ENCODE data around the gene NIBAN1.
"Not testable (repeated sequence)": the region's sequence is repeated elsewhere in the genome, so short reads cannot be mapped to it uniquely, and the experiment has no call there.

Gene NIBAN1

GRCh38 chr1:184972315-184973055 lies 1.8 kb downstream of the NIBAN1 start:
- no peak for DNase-seq

- DNase-seq: no peak
These were observed 2.6 kb downstream of the NIBAN1 start for GRCh38 chr1:184971522-184972265.

- no peak for DNase-seq
These were observed 3.6 kb downstream of the NIBAN1 start for GRCh38 chr1:184970691-184971161.

GRCh38 chr1:184966989-184967388 lies 7.3 kb downstream of the NIBAN1 start:
- DNase-seq: no peak

GRCh38 chr1:184965944-184966860 lies 8.1 kb downstream of the NIBAN1 start:
- no peak for DNase-seq

- DNase-seq: no peak
These were observed 8.9 kb downstream of the NIBAN1 start for GRCh38 chr1:184965439-184965838.

GRCh38 chr1:184959626-184960025 lies 14.7 kb downstream of the NIBAN1 start:
- no peak for DNase-seq

GRCh38 chr1:184958554-184959353 lies 15.6 kb downstream of the NIBAN1 start:
- DNase-seq: no peak

- DNase-seq: not testable (repeated sequence)
These were observed 16.4 kb downstream of the NIBAN1 start for GRCh38 chr1:184957901-184958300.

GRCh38 chr1:184956999-184957700 lies 17.2 kb downstream of the NIBAN1 start:
- DNase-seq: no peak

GRCh38 chr1:184954232-184954995 lies 19.9 kb downstream of the NIBAN1 start:
- no peak for DNase-seq

GRCh38 chr1:184953600-184954219 lies 20.6 kb downstream of the NIBAN1 start:
- no peak for DNase-seq

- DNase-seq: no peak
These were observed 21.9 kb downstream of the NIBAN1 start for GRCh38 chr1:184952428-184952827.

GRCh38 chr1:184951788-184952187 lies 22.5 kb downstream of the NIBAN1 start:
- no peak for DNase-seq

GRCh38 chr1:184950906-184951305 lies 23.4 kb downstream of the NIBAN1 start:
- DNase-seq: no peak

GRCh38 chr1:184950227-184950626 lies 24.1 kb downstream of the NIBAN1 start:
- no peak for DNase-seq

- DNase-seq: no peak
These were observed 26.6 kb downstream of the NIBAN1 start for GRCh38 chr1:184947497-184948256.

- DNase-seq: no peak
These were observed 28.5 kb downstream of the NIBAN1 start for GRCh38 chr1:184945678-184946412.

GRCh38 chr1:184945029-184945428 lies 29.3 kb downstream of the NIBAN1 start:
- no peak for DNase-seq
